HL-60 (cell line): ENCODE results near the gene PAX5.
"Not testable (repeated sequence)": the region's sequence is repeated elsewhere in the genome, so short reads cannot be mapped to it uniquely, and the experiment has no call there.

Experiments used
- CTCF ChIP-seq: IDR thresholded peaks from one replicate; pipeline ENCODE4 v1.5.1; 2011; ENCODE audit warnings: low read length, control low read depth, inconsistent platforms; ENCODE audit not compliant: insufficient read depth
- GABPA ChIP-seq: IDR thresholded peaks from 2 replicates; pipeline ENCODE4 v1.6.1; 2012; ENCODE audit warnings: low read depth
- POLR2AphosphoS5 ChIP-seq: IDR thresholded peaks from 2 replicates; pipeline ENCODE4 v1.6.1; 2012; ENCODE audit warnings: low read depth
- REST ChIP-seq: IDR thresholded peaks from 2 replicates; pipeline ENCODE4 v1.6.1; 2012; ENCODE audit warnings: low read depth; ENCODE audit not compliant: insufficient replicate concordance

GRCh38 chr9:36869605-36870004 lies 164.5 kb downstream of the PAX5 start:
- not testable (repeated sequence) for TF ChIP-seq CTCF, GABPA, POLR2AphosphoS5, REST
